Thyroid gland (tissue), 4 donors: ENCODE measurements around the gene EIF3B. TPM values are rescaled to one million over a fixed set of nuclear protein-coding genes. Genes with fewer than 3 reads are reported as not detected.

Source experiments
- DNase-seq, 2 donors: peaks; one replicate each; pipeline ENCODE4 v3.0.0-alpha.2; 2019
- H3K27ac ChIP-seq, 3 donors: fragments of 200-600 bp; sonication (generic); 1 replicate in 2 of 3; 2 replicates in 1 of 3; pipeline ENCODE4 v1.5.1; 2016 to 2019; ENCODE audit warnings: mild to moderate bottlenecking in 1 of 3, moderate library complexity in 1 of 3
- H3K27me3 ChIP-seq: fragments of 200-600 bp; sonication (generic); one replicate; pipeline ENCODE4 v1.5.1; 2019
- H3K36me3 ChIP-seq, 2 donors: fragments of 200-600 bp; sonication (generic); one replicate each; pipeline ENCODE4 v1.5.1; 2016 to 2019
- H3K4me1 ChIP-seq, 2 donors: fragments of 200-600 bp; sonication (generic); one replicate each; pipeline ENCODE4 v1.5.1; 2017 to 2019
- H3K4me3 ChIP-seq, 3 donors: fragments of 200-600 bp; sonication (generic); replicated peaks in 1 of 3; 1 replicate in 2 of 3; 2 replicates in 1 of 3; pipeline ENCODE4 v1.5.1; 2016; ENCODE audit warnings: mild to moderate bottlenecking in 1 of 3
- H3K9me3 ChIP-seq: fragments of 200-600 bp; sonication (generic); one replicate; pipeline ENCODE4 v1.5.1; 2017
- POLR2A ChIP-seq, 2 donors: fragments of 450-650 bp; IDR thresholded peaks; one replicate each; pipeline ENCODE4 v1.6.1; 2017; ENCODE audit warnings: antibody characterized with exemption in 2 of 2, mild to moderate bottlenecking in 2 of 2, moderate library complexity in 1 of 2
- WGBS, 2 donors: methylation state at CpG; one replicate each; pipeline ENCODE4 v1.1.5; 2017; 5-methylcytosine and 5-hydroxymethylcytosine counted together
- intact Hi-C: fragments of 100-400 bp; cut with DNase I; formaldehyde crosslinking; loops from one replicate; pipeline ENCODE4 v1.15.1; 2023
- total RNA-seq, 4 donors: library from RNA; depleted of rRNA; stranded (reverse); fragments of >200 nt; gene quantifications; one replicate each; pipeline ENCODE4 v1.2.3, GENCODE V29; 2016
- TF ChIP-seq, protein P1 (sequence below), 6 experiments: fragments of 200-600 bp in 3 of 6; fragments of 450-650 bp in 3 of 6; sonication (generic) in 3 of 6; IDR thresholded peaks; one replicate each; pipeline ENCODE4 v1.5.1; 2016 to 2019; ENCODE audit warnings: antibody characterized with exemption in 6 of 6, mild to moderate bottlenecking in 2 of 6, inconsistent platforms in 1 of 6, moderate library complexity in 1 of 6

EIF3B gene
- total RNA-seq, 4 donors from 2014 or later = 89.4 to 122 (median 111) TPM

DNA sequence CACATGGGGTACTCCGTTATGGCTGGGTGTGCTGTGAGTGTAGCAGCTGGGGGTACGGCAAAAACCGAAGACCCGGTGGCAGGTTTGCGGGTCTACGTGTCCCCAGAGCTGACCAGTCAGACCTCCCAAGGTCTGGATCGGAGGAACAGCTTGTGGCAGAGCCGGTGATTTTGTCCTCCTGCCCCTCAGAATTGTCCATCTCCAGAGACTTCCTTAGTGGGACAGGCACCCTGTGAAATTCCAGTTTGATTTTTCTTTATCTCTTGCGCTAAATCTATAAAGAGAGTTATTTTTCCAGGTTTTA lies 1.0 kb downstream of the EIF3B start:
- intact Hi-C loops = loop anchor here (5.0 to 10.0 kb wide), 3 partner anchors 52 to 781 kb away; partner anchors contain the start of genes MRM2, NUDT1 and PSMG3
- H3K27me3 ChIP-seq = no peaks in the 10 kb centered on the region
- TF ChIP-seq, protein P1, sequence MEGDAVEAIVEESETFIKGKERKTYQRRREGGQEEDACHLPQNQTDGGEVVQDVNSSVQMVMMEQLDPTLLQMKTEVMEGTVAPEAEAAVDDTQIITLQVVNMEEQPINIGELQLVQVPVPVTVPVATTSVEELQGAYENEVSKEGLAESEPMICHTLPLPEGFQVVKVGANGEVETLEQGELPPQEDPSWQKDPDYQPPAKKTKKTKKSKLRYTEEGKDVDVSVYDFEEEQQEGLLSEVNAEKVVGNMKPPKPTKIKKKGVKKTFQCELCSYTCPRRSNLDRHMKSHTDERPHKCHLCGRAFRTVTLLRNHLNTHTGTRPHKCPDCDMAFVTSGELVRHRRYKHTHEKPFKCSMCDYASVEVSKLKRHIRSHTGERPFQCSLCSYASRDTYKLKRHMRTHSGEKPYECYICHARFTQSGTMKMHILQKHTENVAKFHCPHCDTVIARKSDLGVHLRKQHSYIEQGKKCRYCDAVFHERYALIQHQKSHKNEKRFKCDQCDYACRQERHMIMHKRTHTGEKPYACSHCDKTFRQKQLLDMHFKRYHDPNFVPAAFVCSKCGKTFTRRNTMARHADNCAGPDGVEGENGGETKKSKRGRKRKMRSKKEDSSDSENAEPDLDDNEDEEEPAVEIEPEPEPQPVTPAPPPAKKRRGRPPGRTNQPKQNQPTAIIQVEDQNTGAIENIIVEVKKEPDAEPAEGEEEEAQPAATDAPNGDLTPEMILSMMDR (IDR thresholded peaks at IDR 0.05) = no peak
- TF ChIP-seq POLR2A (IDR thresholded peaks at IDR 0.05) = no peak
- DNase-seq = no peak
- H3K27ac ChIP-seq = peak overlapping the region in 1 of 3 donors; percentile 14
- peak overlapping the region; percentile 43 to 96 (median 79) for H3K4me3 ChIP-seq
- 5 to 9% methylated on average over 9 of the region's 9 CpGs for WGBS, 2 donors
- H3K9me3 ChIP-seq = no peaks in the 10 kb centered on the region
- peaks cover 16 to 30% of the 10 kb centered on the region in 2 donors for H3K4me1 ChIP-seq
- no peaks in the 10 kb centered on the region for H3K36me3 ChIP-seq

DNA sequence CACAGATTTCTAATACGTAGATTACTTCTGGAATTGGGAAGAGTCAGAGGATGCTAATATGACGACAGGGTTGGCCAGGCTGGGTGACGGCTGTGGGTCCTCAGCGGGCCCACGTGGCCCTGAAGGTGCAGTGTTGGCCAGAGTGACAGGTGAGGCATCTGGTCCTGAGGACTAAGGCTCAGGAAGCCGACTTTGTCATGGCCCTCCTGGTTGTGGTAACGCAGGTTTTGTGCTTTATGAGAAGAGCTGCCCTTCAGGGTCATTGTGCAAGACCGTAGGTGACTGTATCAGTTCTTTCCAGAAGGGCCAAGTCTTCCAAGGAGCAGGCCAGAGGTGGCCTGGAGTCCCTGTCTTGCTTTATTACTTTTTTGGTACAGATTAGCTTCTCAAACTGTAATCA lies 2.5 kb downstream of the EIF3B start:
- Histone ChIP-seq H3K4me1 (peaks cover 16 to 30% of the 10 kb centered on the region in 2 donors), H3K9me3 (no peaks in the 10 kb centered on the region), H3K27me3 (no peaks in the 10 kb centered on the region), H3K4me3 (no peak overlapping the region), H3K36me3 (peaks cover 4 to 12% of the 10 kb centered on the region in 2 donors), H3K27ac (no peak overlapping the region)
- intact Hi-C loops = loop anchor here (5.0 to 10.0 kb wide), 3 partner anchors 50 to 782 kb away; partner anchors contain the start of genes MRM2, NUDT1 and PSMG3
- TF ChIP-seq, protein P1 (IDR thresholded peaks at IDR 0.05) = no peak
- TF ChIP-seq POLR2A (IDR thresholded peaks at IDR 0.05) = no peak
- no peak for DNase-seq
- WGBS, 2 donors = 79 to 81% methylated on average over 8 of the region's 8 CpGs

DNA sequence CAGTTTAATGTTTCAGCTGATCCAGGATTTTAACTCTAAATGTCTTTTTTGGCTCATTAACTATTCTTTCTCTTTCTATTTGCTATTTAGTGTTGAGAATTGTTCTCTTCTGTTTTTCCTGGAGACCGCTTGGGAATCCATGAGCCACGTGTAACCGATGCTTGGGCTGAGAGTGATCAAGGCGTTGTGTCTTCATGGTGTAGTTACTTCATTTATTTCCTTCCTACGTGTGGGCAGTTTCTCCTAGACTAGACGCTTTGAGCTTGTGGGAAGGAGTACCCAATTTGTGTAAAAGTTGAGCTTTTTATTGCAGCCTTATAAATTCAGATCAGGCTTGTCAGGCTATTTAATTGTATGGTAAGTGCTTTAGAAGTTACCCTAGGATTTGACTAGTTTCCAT lies 2.9 kb downstream of the EIF3B start:
- intact Hi-C loops = loop anchor here (5.0 to 10.0 kb wide), 3 partner anchors 50 to 783 kb away; partner anchors contain the start of genes MRM2, NUDT1 and PSMG3
- 71 to 84% methylated on average over 6 of the region's 6 CpGs for WGBS, 2 donors
- no peak overlapping the region for H3K4me3 ChIP-seq
- no peak for DNase-seq
- H3K36me3 ChIP-seq = peaks cover 8 to 16% of the 10 kb centered on the region in 2 donors
- H3K9me3 ChIP-seq = no peaks in the 10 kb centered on the region
- H3K27me3 ChIP-seq = no peaks in the 10 kb centered on the region
- H3K4me1 ChIP-seq = peaks cover 16 to 30% of the 10 kb centered on the region in 2 donors
- no peak for TF ChIP-seq POLR2A (IDR thresholded peaks at IDR 0.05)
- TF ChIP-seq, protein P1 (IDR thresholded peaks at IDR 0.05) = no peak
- no peak overlapping the region for H3K27ac ChIP-seq

DNA sequence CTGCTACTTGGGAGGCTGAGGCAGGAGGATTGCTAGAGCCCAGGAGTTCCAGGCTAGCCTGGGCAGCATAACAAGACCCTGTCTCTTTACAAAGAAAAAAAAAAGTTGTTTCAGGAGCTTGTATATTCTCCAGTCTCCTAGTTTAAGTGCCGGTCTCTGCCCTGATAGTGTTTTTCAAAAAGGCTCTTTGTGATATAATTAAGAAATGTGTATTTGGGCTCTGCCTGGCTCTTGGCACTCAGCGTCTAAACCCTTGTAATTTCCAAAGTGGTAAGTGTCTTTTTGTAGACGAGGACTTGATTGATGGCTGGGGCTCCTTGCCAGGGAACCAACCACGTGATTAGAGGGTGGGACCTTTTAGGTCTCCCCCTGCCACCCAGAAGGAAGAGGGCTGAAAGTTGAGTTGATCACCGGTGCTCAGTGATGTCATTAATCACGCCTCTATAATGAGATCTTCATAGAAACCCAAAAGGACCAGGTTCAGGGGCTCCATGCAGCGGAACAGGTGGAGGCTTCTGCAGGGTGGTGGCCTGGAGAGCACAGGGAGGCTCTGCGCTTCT lies 4.4 kb downstream of the EIF3B start:
- H3K27ac ChIP-seq = no peak overlapping the region
- TF ChIP-seq, protein P1 (IDR thresholded peaks at IDR 0.05) = no peak
- no peak for TF ChIP-seq POLR2A (IDR thresholded peaks at IDR 0.05)
- no peaks in the 10 kb centered on the region for H3K9me3 ChIP-seq
- peaks cover 22 to 31% of the 10 kb centered on the region in 2 donors for H3K36me3 ChIP-seq
- H3K27me3 ChIP-seq = no peaks in the 10 kb centered on the region
- DNase-seq = no peak
- 71 to 81% methylated on average over 8 of the region's 8 CpGs for WGBS, 2 donors
- intact Hi-C loops = loop anchor here (5.0 to 10.0 kb wide), 3 partner anchors 48 to 784 kb away; partner anchors contain the start of genes MRM2, NUDT1 and PSMG3
- H3K4me3 ChIP-seq = no peak overlapping the region
- H3K4me1 ChIP-seq = peaks cover 13 to 24% of the 10 kb centered on the region in 2 donors

DNA sequence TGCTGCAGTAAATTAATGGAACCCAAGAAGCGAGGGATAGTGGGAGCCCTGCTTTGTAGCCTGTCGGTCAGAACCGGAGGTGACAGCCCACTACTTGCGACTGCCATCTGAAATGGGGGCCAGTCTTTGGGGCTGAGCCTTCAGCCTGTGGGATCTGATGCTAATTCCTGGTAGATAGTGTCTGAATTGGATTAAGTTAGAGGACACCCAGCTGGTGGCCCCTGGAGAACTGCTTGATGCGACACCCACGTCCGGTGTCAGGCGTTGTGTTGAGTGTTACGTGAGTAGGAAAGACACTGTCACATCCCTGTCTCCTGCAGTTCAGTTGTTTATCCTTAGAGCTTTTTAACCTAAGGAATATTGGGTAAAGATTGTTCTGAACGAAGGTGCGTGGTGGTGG lies 5.0 kb downstream of the EIF3B start:
- no peak for DNase-seq
- Histone ChIP-seq H3K4me1 (peaks cover 13 to 24% of the 10 kb centered on the region in 2 donors), H3K27me3 (no peaks in the 10 kb centered on the region), H3K9me3 (no peaks in the 10 kb centered on the region), H3K27ac (no peak overlapping the region), H3K36me3 (peaks cover 28 to 37% of the 10 kb centered on the region in 2 donors), H3K4me3 (no peak overlapping the region)
- WGBS, 2 donors = 91 to 95% methylated on average over 11 of the region's 11 CpGs
- intact Hi-C loops = loop anchor here (5.0 to 10.0 kb wide), 3 partner anchors 48 to 785 kb away; partner anchors contain the start of genes MRM2, NUDT1 and PSMG3
- TF ChIP-seq, protein P1 (IDR thresholded peaks at IDR 0.05) = no peak
- TF ChIP-seq POLR2A (IDR thresholded peaks at IDR 0.05) = no peak
